AG04450 (cell line): ENCODE results near the gene NDEL1. TPM values are rescaled to one million over a fixed set of nuclear protein-coding genes. Genes with fewer than 3 reads are reported as not detected.

Source experiments
- CTCF ChIA-PET: fragments of 300-600, 350-600 bp; formaldehyde crosslinking; extraction: SDS; loops from one replicate; lab custom pipeline; 2022; ENCODE audit warnings: antibody characterized with exemption, inconsistent platforms; lab: Charles Lee
- POLR2A ChIA-PET: fragments of 350-600 bp; formaldehyde crosslinking; extraction: SDS; loops from one replicate; lab custom pipeline; 2021; ENCODE audit warnings: antibody characterized with exemption, inconsistent platforms; lab: Yijun Ruan, JAX
- DNase-seq: peaks from one replicate; pipeline ENCODE4 v3.0.0-alpha.2; 2011; ENCODE audit warnings: low read depth, low spot score
- H3K27ac ChIP-seq: one replicate; pipeline ENCODE4 v1.5.1; 2012; ENCODE audit warnings: low read depth, low read length, control low read depth
- H3K27me3 ChIP-seq: one replicate; pipeline ENCODE4 v1.6.0; 2012; ENCODE audit warnings: low read length; ENCODE audit not compliant: control insufficient read depth, insufficient read depth
- H3K4me3 ChIP-seq: 2 replicates; pipeline ENCODE4 v1.5.1; 2011; ENCODE audit warnings: mild to moderate bottlenecking, low read depth, low read length, control low read depth
- H3K9me3 ChIP-seq: 2 replicates; pipeline ENCODE4 v1.5.1; 2012; ENCODE audit warnings: low read length; ENCODE audit not compliant: control insufficient read depth, insufficient read depth
- polyA plus RNA-seq: library from polyadenylated mRNA; depleted of rRNA; stranded (reverse); fragments of >200 nt; gene quantifications from 2 replicates; pipeline ENCODE4 v1.2.3, GENCODE V29; 2011
- TF ChIP-seq, protein P1 (sequence below): IDR thresholded peaks from 2 replicates; pipeline ENCODE4 v1.5.1; 2011; ENCODE audit warnings: low read depth, low read length, control low read depth, inconsistent platforms

NDEL1 gene
- polyA plus RNA-seq, 1 experiment = 74.7 TPM

DNA sequence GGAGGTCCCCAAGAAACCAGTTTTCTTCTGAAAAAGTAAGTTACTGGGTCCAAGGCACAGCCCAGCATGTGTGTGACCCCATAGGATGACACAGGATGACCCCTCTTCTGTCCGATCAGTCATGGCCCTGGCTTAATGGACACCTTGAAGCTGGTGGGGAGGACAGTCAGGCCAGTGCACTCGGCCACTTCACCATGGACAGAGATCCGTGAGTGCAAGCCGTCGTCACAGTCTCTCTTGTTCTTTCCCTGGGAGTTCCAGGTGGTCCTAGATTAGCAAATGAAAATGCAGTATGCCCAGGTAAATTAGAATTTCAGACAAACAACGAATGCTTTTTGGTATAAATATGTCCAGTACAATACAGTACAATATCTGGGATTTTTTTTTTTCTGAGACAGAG is 36.7 kb upstream of the NDEL1 start:
- CTCF ChIA-PET = interaction anchor here (1.5 kb wide), 1 partner anchor 11 kb away, joined by 5 read pairs; no protein-coding TSS in a partner anchor

DNA sequence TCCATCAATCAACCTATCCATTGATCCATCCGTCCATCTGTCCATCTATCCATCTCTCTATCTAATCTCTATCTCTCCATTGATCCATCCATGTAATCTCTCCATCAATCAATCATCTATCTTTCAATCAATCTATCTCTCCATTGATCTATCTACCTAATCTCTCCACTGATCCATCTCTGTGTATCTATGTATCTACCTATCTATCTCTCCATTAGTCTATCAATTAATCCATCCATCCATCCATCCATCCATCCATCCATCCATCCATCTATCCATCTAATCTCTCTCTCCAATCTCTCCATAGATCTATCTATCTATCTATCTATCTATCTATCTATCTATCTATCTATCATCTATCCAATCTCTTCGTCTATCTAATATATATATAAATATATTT is 34.6 kb upstream of the NDEL1 start:
- Histone ChIP-seq H3K27me3 (peaks cover 11% of the 10 kb centered on the region), H3K9me3 (no peaks in the 10 kb centered on the region), H3K4me3 (no peak overlapping the region), H3K27ac (no peak overlapping the region)
- DNase-seq = no peak
- ChIA-PET POLR2A (no interaction called here), CTCF (interaction anchor here (1.6 kb wide), 1 partner anchor 9 kb away, joined by 5 read pairs; no protein-coding TSS in a partner anchor)
- TF ChIP-seq, protein P1, sequence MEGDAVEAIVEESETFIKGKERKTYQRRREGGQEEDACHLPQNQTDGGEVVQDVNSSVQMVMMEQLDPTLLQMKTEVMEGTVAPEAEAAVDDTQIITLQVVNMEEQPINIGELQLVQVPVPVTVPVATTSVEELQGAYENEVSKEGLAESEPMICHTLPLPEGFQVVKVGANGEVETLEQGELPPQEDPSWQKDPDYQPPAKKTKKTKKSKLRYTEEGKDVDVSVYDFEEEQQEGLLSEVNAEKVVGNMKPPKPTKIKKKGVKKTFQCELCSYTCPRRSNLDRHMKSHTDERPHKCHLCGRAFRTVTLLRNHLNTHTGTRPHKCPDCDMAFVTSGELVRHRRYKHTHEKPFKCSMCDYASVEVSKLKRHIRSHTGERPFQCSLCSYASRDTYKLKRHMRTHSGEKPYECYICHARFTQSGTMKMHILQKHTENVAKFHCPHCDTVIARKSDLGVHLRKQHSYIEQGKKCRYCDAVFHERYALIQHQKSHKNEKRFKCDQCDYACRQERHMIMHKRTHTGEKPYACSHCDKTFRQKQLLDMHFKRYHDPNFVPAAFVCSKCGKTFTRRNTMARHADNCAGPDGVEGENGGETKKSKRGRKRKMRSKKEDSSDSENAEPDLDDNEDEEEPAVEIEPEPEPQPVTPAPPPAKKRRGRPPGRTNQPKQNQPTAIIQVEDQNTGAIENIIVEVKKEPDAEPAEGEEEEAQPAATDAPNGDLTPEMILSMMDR = no peak

More for the DNA sequence above, 36.7 kb upstream of the NDEL1 start:
- Histone ChIP-seq H3K27ac (no peak overlapping the region), H3K4me3 (no peak overlapping the region), H3K27me3 (peaks cover 11% of the 10 kb centered on the region), H3K9me3 (no peaks in the 10 kb centered on the region)
- TF ChIP-seq, protein P1 = no peak
- DNase-seq = no peak
- POLR2A ChIA-PET = no interaction called here

DNA sequence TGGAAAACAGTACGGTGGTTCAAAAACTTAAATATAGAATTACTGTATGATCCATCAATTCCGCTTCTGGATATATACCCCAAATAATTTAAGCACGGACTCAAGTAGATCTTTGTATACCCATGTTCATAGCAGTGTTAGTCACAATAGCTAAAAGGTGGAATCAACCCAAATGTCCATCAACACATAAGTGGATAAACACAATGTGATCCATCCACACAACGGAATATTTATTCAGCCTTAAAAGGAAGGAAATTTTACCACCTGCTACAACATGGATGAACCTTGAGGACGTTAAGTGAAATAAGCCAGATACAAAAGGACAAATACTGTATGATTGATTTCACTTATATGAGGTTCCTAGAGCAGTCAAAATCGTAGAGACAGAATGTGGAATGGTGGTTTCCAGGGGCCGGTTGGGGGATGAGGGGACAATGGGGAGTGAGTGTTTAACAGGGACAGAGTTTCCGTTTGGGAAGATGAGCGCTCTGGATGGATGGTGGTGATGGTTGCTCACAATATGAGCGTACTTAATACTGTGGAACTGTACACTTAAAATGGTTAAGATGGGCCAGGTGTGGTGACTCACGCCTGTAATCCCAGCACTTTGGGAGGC is 32.7 kb upstream of the NDEL1 start:
- CTCF ChIA-PET = interaction anchor here (0.6 kb wide), 1 partner anchor 11 kb away, joined by 3 read pairs; no protein-coding TSS in a partner anchor

DNA sequence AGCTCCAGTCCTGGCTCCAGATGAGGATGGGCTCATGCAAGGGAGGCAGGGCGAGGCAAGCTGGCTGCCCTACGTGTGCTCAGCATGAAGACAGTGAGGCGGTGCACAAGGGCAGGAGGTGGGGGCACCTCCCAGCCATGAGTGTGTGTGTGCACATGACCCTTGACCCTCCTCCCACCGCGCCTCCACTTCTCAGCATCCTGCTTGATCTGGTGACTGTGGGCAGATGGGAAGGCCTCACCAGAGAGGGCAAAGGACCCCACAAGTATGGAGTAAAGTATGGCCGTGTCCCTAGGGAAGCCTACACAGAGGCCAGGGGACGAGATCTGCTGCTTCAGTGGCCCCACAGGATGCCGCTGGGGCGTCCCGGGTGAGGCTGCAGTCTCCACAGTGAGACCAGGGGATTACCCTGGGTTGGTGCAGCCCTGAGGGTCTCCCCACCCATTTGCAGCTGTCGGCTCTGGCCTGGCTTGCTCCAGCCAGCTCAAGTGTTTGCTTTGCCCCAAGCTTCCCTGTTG is 30.1 kb upstream of the NDEL1 start:
- DNase-seq = no peak
- TF ChIP-seq, protein P1 = no peak
- Histone ChIP-seq H3K27ac (no peak overlapping the region), H3K27me3 (peaks cover 5% of the 10 kb centered on the region), H3K9me3 (no peaks in the 10 kb centered on the region; the same call in 1 of the 2 replicates), H3K4me3 (no peak overlapping the region)
- ChIA-PET POLR2A (no interaction called here), CTCF (interaction anchor here (1.3 kb wide), 1 partner anchor 380 kb away, joined by 10 read pairs; no protein-coding TSS in a partner anchor)

More for the DNA sequence above, 32.7 kb upstream of the NDEL1 start:
- no peak overlapping the region for H3K27ac ChIP-seq
- POLR2A ChIA-PET = no interaction called here
- H3K4me3 ChIP-seq = no peak overlapping the region
- no peaks in the 10 kb centered on the region for H3K9me3 ChIP-seq
- no peak for DNase-seq
- TF ChIP-seq, protein P1 = no peak
- peaks cover 9% of the 10 kb centered on the region for H3K27me3 ChIP-seq

DNA sequence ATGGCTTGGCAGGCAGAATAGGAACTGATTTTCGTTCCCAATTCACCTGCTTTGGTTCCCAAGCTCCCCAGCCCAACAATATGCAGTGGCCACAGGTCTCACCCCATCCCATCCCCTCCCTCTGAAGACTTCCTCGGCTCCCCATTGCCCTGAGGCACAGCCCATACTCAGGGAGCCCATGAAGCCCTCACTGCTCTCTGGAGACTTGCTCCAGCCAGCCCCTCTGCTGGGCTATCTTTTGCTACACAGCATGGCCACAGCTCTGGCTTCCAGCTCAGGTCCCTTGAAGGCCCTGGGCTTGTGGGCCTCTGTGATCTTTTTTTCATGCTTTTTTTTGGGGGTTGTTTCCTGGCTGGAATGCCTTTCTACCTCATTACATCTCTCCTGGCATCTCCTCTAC is 29.5 kb upstream of the NDEL1 start:
- H3K4me3 ChIP-seq = no peak overlapping the region
- TF ChIP-seq, protein P1 = no peak
- no peak for DNase-seq
- CTCF ChIA-PET = interaction anchor here (1.3 kb wide), 1 partner anchor 380 kb away, joined by 10 read pairs; no protein-coding TSS in a partner anchor
- POLR2A ChIA-PET = interaction anchor here (0.6 kb wide), 1 partner anchor 33 kb away, joined by 6 read pairs; no protein-coding TSS in a partner anchor
- H3K9me3 ChIP-seq = no peaks in the 10 kb centered on the region; the same call in 1 of the 2 replicates
- H3K27ac ChIP-seq = no peak overlapping the region
- H3K27me3 ChIP-seq = peaks cover 5% of the 10 kb centered on the region
